GM21423 (cell line): Measurements from ENCODE around the gene OR2A7.
A peak's percentile ranks its signal among the peaks of the same experiment; 100 is the strongest.
"Not testable (repeated sequence)": the region's sequence is repeated elsewhere in the genome, so short reads cannot be mapped to it uniquely, and the experiment has no call there.

Experiments
- ATAC-seq: cut with Tn5 transposase; IDR thresholded peaks from one replicate; pipeline ENCODE4 v1.9.1; 2021; ENCODE audit warnings: mild to moderate bottlenecking, moderate library complexity; ENCODE audit not compliant: unreplicated experiment

Gene OR2A7, protein sequence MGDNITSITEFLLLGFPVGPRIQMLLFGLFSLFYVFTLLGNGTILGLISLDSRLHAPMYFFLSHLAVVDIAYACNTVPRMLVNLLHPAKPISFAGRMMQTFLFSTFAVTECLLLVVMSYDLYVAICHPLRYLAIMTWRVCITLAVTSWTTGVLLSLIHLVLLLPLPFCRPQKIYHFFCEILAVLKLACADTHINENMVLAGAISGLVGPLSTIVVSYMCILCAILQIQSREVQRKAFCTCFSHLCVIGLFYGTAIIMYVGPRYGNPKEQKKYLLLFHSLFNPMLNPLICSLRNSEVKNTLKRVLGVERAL

DNA sequence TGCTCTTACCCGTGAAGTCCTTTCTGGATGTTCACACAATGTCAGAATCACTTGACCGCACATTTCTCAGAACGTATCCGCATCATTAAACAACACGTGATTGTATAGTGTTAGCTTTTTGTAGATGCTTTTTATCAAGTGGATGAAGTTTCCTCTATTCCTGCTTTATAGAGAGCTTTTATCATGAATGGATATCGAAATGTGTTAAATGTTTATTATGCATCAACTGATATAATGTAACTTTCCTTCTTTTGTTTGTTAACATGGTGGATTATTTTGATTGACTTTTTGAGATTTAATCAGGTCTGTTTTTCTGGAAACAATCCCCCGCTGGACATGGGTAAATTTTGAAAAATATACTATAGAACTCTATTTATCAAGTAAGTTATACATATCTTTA is at the start of gene OR2A7:
Gene OR2A7, minus strand, starts transcription at position 101 of the 400 bp plus-strand sequence. CDS start 5,164 bp downstream, outside the sequence.
- ATAC-seq: not testable (repeated sequence)

DNA sequence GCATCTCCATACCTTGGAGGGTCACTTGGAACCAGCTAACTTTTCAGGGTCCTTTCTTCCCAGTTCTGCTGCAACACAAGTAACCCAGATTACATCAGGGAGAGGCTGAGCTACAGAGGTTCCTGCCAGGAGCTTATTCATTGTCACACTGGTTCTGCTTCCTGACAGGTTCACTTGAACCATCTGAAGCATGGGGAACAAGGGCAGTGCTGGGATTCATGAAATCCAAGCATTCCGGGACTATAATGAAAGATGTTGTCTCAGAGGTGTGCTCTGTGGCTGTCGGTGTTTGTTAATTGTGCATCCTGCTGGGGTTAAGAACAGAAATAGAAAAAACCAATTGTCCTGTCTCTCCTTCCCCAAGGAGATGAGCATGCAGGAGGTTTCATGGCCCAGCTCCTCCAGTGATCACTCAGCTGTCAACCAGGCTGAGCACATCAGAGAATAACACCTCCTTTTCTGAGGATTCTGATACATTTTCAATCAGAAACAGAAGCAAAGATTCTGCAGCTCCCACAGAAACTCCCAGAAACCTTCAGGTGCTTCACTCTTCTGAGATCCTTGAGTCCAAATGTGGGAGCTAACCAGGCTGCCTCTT is 47.4 kb upstream of the OR2A7 start, which contains the start of gene OR2A1:
Gene OR2A1, plus strand, starts transcription at position 548 of the 598 bp plus-strand sequence. CDS start 5,706 bp downstream, outside the sequence.
- not testable (repeated sequence) for ATAC-seq

DNA sequence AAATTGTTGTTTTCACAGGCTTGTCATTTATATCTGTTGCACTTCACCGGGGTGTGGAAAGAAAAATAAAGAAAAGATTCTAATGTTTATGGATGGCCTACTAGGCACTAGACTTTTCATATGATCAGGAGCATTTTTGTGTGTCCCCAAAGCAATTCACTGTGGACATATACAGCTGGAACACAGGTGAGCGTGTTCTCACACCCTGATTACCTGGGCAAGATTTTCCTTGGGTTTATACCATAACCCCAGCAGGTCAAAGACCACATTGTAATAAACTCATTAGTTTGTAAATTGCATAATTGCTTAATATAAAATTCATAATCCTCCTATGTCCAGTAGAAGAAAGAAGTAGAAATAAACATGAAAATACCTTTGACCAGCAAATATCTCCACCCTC is 46.6 kb upstream of the OR2A7 start:
- ATAC-seq: not testable (repeated sequence)

DNA sequence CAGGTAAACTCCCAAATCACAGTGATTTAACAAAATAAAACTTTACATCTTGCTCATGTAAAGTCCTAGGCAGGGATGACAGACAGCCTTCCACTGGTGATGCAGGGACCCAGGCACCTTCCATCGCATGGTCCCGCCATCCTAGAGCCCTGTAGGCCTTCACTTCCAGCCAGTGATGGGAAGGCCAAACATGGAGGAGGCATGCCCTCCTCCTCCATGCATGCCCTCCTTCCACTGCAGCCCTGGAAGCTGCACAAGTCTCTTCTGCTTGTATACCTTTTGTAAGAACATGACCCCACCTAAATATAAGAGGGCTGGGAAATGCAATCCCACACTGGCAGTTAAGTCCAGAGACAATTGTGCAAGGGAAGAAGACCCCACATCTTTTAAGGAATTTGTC is 45.1 kb upstream of the OR2A7 start:
- not testable (repeated sequence) for ATAC-seq

DNA sequence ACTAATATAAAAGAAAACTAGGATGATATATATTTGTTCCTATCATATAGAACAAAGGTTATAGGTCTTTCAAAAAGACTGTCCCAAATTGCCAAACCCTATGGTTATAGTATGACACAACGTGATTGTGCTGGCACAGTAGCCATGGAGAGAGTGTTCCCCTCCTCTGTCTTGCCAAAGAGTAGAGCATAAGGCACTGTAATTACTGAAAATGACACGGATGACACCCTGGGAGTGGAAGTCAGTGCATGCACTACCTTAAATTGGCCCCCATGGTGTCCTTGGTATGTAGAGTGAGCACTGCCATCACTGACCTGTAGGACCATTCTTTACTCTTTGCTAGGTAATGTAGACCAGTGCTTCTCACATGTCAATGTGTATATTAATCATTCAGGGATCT is 40.6 kb upstream of the OR2A7 start:
- ATAC-seq: not testable (repeated sequence)

DNA sequence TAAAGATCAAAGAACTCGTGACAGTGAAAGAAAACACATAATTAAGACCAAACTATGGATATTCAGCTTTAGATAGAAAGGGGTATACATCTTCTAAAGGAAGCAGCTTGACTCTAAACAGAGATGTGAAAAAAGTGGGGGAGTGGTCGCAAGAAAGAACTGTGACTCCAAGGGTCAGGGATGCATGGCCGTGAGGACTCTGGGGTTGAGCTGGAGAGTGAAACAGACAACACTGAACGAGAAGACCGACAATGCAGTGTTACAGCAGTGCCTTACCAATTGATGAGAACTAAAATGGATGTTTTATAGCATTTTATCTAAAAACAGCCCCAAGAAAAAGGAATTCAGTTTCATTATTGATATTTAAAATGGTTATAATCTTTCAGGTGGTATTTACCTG is 39.0 kb upstream of the OR2A7 start:
- not testable (repeated sequence) for ATAC-seq

DNA sequence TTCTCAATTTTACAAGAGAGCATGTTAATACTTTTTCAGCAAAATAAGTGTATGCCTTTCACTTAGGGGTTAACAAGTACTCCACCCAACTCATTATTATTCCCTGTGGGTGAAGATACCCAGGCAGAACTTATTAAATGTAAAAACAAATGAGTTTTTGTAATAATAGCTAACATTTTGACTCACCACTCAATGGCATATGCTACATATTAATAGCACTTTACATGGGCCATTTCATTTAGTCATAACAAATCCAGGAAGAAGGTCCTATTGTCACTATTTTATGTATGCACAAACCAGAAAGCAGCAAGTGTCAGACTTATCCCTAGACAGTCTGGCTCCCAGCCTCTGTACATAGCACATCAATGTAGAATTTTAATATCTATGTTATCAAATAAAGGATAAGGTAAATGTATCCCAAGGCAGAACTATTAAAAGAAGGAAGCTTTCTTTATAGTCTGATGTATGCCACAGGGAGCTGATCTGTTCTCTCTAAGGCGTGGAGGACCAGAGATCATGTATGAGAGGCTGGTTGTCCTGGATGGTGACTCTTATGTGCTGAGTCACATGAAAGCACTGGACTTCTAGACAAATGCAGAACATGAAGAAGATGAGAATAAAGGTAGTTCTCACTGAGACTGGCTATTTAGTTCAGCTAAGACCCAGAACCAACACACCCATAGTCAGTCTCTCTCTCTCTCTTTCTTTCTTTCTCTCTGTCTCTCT is 38.1 kb upstream of the OR2A7 start:
- not testable (repeated sequence) for ATAC-seq

DNA sequence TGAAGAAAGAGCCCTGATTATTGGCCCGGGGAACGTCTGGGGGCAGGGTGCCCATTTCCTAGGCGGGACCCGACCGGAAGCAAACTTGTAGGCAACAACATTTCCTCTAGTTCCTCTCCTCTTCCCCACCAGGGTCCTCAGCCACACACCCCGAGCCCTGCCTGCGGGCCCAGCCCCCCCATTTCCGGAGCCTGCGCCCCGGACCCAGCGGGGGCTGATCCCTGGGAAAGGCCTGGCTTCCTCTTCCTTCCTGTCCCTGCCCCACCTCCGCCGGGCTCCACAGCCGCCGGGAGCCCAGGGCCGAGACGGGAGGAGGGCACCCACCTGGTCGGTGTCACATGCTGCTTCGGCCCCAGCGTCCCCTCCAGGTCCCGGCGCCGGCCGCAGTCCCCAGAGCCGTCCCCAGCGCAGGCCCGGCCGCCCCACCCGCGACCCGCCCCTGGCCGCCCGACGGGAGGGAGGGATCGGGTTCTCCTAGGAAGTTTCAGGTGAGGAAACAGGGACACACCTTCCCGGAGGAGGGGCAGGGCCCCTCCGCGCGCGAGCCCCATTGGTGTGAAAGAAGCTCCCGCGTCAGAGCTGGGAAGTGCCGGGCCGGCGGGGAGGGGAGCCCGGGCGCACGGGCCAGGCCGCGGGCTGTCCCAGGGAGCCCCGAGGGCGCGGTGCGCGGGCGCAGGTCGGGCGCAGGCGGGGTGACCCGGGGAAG is 29.4 kb upstream of the OR2A7 start:
- ATAC-seq: peak; percentile 74

DNA sequence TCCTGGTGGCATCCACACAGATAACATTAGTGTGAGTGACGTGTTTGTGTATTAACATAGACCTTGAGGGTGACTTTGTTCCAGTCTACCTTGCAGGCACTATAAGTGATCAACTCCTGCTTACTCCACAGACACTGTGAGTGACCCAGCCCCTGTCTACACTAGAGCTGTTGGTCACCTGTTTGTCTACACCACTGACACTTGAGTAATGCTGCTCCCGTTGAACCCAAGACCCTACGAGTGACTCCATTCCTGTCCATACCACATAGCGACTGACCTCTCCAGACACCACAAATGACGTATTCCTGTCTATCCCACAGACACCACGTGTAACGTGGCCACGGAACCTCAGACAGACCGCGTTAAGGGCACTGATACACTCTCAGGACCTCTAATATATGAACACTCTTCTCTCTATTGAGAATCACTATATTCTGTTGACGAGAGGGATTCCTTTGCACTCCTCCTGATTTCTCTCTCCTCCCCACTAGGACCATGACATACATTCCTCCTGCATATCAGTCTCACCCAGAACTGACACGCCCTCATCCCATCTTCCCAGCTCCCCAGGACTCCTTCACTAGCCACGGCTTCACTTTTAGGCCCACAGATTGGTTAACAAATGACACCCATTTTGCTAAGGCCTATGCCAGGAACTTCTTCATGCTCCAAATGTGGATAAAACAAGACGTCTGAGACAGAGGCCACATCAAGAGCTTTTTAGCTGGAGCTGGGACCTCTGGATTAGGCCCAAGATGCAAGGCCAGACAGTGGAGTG is 28.0 kb upstream of the OR2A7 start:
- ATAC-seq: not testable (repeated sequence)

DNA sequence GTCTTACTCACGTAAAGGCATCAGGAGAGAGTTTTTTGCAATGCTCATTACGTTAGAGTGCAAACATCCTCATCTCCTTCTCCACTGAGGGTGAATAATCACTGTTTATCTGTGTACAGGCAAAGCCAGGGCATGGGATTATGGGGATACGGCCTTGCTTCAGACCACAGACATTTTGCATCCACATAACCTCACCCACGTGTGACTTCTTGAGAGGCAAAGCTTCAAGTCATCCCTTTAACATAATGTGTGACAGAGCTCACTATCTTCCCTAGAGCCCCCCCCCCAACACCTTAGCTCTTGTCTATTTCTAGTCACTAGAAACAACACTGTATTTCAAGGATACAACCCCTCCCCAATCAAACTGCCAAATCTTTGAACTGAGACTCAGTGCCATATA is 27.0 kb upstream of the OR2A7 start:
- ATAC-seq: not testable (repeated sequence)

DNA sequence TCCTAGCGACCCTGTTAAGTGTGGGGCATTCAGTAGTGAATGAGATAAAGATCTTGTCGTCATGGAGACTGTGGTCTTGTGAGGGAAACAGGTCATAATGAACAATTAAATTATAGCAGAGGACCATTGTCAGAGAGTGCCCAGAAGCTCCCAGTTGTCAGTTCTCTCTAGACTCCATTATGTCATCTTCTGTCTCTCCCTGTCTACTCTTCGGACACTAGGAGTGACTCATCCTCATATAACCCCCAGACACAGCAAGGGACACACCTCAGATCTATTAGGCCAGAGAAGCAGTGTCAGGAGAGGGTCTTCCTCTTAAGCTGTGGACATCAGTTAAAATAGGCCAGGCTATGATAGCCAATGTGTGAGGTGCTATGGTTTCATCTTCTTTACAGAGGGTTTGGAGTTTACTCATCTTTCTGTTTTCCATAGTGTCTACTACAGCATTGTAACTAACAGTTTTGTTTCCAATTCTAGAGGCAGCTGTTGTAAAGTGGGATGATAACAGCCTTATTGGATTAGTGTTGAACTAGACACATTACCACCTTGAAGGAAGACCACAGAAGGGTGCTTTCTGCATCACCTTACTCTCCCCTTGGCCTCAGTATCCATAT is 22.7 kb upstream of the OR2A7 start:
- ATAC-seq: not testable (repeated sequence)

DNA sequence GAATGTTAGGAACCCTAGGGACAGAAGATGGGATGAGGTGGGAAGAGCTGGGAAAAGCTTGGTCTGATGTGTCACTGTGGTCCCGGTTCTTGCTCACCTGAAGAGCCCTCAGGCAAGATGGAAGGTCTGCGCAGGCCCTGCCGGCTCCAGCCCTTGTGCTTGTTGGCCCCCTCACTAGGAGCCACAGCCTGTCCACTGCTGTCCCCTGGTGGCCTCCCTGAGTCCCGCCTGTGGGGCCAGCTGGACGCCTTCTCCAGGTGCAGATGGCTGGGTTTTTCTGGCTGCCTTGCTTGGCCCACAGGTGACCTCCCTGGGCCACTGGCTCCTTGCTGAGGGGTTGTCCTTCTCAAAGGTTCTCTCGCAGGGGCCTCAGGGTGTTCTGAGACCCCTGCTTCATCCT is 19.1 kb upstream of the OR2A7 start:
- ATAC-seq: not testable (repeated sequence)

DNA sequence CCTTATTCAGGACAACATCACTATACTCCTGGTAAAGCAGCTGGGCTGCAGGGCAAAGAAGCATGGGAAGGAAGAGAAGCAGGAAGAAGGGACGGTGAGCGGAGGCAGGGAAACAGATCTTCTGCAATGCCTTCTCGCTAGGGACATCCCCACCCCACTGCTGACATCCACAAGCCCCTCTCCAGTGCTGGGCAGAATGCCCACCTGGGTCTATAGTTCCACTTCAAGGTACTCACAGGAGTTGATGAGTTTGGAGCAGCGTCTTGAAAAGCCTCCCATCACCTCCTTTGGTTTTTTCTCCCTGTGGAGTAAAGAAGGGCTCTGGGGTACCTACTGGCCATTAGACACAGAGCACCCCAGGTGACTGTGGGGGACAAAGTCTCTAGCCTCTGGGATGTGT is 17.9 kb upstream of the OR2A7 start:
- not testable (repeated sequence) for ATAC-seq

DNA sequence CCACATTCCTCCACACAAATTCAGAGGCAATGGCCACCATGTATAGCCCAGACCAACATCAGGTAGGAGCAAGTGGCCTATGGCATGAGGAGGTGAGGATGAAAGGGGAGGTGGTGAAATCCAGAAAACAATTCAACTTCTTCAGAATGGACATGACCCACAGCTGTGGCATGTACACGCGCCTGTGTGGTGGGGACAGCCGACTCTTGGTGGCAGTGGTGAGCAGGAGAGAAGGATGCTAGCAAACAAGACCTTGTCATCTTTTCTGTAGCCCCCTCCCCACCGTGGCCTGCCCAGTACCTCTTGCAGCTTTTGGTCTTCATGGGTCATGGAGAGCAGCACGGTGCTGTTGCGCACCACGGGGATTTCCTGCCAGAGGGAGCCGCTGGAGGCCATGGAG is 17.4 kb upstream of the OR2A7 start:
- ATAC-seq: not testable (repeated sequence)

DNA sequence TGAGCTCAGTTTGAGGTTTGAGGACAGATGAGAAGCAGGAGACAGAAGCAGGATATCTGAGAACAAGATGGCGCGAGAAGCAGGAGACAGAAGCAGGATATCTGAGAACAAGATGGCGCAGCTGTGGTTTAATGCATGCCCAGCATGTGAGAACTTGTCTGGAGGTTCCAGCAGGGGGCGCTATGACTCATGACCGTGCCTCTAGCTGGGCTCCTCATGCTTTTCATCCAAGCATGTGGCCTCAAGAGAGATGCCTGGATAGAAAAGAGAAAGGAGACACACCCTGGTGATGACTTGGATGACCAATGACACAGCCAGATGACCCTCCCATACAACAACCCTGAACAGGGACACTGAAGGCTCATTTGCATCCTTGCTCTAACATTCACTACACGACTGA is 15.4 kb upstream of the OR2A7 start:
- not testable (repeated sequence) for ATAC-seq

DNA sequence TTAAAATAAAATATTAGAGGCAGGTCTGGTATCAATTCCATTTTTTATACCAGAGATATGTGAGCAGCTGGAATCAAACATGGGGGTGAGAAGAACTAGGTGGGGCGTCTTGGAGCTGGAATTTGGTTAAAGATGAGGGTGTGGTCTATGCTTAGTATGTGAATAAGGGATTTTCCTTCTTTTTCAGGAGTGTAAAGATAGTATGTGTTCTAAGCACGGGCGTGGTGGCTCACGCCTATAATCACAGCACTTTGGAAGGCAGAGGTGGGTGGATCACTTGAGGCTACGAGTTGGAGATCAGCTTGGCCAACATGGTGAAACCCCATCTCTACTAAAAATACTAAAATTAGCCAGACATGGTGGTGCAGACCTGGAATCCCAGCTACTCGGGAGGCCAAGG is 10.7 kb upstream of the OR2A7 start:
- ATAC-seq: not testable (repeated sequence)

DNA sequence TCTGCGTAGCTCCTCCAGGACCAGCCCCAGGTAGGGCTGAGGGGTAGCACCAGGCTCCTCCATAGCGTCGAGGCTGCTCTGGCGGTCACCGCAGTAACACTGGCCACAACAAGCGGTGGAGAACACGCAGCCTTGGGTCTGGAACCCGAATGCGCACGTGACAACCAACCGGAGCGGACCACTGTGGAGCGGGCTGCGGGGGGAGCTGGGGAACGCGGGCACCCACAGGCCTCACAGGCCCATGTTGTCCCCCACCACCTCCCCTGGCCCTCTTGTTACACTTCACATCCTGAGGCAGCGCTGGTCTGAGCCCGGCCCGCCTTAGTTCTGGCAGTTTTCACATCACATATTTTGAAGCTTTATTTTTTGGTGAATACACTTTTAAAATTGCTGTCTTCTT is 4.6 kb upstream of the OR2A7 start, which contains the start of gene CTAGE8:
Gene CTAGE8, minus strand, starts transcription at position 101 of the 400 bp plus-strand sequence. Its CDS starts 38 bp downstream, at position 63.
- ATAC-seq: not testable (repeated sequence)

DNA sequence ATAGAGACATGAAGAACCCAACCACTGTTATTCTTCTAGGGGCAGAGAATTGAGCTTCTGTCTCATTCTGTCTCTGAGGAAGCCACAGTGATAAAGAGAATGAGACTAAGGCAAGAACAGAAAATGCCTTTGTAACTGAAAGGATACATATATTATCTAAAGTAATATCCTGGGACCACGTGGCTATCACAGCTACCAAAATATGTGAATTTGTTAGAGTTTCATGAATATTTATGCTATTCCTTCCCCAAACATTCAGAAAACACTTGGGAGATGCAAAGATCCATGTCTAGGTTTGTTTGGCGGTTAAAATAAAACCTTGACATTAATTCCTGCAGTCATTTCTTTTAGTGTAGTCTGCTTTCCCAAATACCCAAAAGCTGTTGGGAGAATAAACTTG is 2.5 kb downstream of the OR2A7 start:
- not testable (repeated sequence) for ATAC-seq

DNA sequence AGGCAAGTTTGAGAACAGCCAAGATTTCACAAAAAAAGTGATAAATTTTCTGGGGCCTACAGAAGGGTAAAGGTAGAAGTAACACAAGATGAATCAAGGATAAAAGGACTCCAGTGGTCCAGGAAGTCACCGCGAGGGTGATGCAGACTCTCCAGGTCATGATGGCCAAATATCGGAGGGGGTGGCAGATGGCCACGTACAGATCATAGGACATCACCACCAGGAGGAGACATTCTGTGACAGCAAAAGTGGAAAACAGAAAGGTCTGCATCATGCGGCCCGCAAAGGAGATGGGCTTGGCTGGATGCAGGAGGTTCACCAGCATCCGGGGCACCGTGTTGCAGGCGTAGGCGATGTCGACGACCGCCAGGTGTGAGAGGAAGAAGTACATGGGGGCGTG is 5.5 kb downstream of the OR2A7 start:
- ATAC-seq: not testable (repeated sequence)

DNA sequence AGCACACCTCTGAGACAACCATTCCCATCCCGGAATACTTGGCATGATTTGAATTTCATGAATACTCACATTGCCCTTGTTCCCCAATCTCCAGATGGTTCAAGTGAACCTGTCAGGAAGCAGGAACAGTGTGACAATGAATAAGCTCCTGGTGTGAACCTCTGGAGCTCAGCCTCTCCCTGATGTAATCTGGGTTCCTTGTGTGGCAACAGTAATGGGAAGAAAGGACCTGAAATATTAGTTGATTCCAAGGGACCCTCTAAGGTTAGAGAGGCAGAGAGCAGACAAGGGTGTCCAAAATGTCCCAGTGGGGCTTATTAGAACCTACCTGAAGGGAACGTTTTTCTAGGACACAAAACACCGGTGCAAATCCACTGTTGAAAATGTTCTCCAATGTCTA is 8.5 kb downstream of the OR2A7 start:
- no peak for ATAC-seq
